ENCODE data around the gene C1QA.

C1QA gene

DNA sequence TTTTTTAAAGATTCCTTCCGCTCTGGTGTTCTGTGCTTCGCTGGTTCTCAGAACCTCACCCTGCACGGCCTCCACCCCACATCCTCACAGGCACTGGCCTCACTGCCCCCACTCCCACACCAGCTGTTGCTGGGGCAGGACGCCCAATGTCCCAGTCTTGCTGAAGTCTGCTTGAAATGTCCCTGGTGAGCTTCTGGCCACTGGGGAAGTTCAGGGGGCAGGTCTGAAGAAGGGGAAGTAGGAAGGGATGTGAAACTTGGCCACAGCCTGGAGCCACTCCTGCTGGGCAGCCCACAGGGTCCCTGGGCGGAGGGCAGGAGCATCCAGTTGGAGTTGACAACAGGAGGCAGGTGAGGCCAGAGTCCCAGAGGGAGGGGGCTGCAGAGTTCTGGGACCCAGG, at the start of gene C1QA:
C1QA (plus strand) TSS at position 276 of the 400 bp plus-strand sequence. CDS start 989 bp downstream, outside the sequence.
- no peak for DNase-seq (ENCODE audit: low spot score)

GRCh38 chr1:22587247-22587646, 49.2 kb upstream of the C1QA start:
- DNase-seq (ENCODE audit: low spot score), result no peak

DNA sequence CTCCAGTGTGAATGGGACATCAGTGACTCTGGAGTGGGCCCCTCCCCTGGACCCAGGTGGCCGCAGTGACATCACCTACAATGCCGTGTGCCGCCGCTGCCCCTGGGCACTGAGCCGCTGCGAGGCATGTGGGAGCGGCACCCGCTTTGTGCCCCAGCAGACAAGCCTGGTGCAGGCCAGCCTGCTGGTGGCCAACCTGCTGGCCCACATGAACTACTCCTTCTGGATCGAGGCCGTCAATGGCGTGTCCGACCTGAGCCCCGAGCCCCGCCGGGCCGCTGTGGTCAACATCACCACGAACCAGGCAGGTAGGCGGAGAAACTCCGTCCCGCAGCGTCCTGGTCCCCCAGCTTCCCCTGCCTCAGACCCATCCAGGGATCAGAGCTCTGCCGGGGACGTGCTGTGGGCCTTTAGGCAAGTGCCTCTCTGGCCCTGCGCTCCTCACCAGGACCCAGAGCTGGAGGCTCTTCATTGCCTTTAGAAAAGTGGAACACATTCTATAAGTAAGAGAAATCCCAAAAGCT, 47.5 kb upstream of the C1QA start:
- DNase-seq (ENCODE audit: low spot score), result no peak

DNA sequence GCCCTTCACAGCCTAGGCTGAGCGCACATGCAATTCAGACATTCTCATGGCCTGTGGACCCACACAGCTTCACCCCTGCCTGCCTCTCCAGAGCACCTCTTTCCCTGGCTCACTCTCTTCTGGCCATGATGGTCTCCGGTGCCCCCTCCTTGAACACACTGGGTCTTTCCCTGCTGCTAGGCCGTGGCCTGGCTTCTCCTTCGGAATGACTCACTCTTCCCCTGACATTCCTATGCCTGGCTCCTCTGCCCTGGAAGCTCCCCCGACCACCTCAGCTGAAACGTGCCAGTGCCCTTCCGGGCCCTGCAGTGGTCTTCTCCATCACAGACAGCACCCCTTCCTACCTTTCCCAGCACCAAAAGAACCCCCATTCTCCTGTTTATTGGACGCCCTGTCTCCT, 44.9 kb upstream of the C1QA start:
- DNase-seq (ENCODE audit: low spot score), result no peak

DNA sequence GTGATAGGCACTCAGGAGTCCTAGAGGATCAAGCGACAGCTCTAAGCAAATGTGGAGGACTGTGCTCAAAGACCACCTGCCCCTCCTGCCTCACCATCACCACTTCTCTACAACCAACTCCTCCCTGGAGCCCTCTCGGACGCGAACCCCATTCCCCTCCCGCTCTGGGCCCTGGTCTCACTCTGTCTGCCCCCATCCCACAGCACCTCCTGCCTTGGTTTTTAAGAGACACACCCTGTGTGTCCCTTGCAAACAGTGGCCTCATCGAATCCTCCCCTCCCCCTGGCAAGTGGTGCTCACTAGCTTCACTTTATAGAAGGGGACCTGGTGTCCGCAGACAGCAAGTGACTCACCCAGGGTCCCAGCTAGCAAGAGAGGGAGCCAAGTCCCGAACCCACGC, 44.4 kb upstream of the C1QA start:
- no peak for DNase-seq (ENCODE audit: low spot score)

DNA sequence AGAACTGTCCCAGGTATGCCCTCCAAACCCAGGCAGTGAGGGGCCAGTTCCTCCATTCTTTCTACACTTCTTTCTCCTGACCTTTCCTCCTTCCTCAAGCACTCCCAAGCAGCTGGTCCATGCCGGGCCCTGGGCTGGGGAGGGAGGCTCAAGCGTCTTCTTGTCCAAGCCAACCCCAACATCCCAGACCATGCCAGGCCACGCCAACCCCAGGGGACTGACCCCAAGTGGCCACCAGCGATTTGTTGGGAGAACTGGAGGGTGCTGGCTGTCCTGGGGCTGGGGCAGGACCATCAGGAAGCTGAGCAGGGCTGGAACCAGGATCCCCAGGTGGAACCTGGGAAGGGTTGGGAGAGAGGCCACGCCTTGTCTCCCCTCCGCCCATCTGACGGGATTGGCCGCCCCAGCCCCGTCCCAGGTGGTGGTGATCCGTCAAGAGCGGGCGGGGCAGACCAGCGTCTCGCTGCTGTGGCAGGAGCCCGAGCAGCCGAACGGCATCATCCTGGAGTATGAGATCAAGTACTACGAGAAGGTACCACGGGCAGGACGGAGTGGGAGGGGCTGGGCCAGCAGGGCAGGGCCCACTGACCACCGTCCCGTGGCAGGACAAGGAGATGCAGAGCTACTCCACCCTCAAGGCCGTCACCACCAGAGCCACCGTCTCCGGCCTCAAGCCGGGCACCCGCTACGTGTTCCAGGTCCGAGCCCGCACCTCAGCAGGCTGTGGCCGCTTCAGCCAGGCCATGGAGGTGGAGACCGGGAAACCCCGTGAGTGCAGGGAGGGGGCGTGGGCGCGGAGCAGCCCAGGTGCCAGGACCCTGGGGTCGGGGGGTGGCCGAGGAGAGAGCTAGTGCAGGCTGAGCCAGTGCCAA, 43.3 kb upstream of the C1QA start:
- no peak for DNase-seq (ENCODE audit: low spot score)

DNA sequence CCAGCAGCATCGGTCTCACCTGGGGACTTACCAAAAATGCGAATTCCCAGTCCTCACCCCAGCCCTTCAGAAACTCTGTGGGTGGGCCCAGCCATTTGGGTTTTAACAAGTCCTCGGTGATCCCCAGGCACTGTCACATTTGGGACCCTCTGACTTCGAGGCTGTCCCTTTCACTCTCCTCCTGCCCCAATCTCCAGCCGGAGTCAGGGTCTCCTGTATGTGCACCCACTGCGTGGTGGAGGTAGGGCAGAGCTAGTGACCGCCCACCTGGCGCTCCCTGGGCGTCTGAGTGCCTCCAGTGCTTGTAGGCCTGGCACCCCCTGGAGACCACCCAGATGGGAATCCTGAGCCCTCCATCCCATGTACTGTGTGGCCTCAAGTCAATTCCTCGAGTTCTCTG, 42.0 kb upstream of the C1QA start:
- DNase-seq (ENCODE audit: low spot score), result no peak

GRCh38 chr1:22595108-22595507, 41.3 kb upstream of the C1QA start:
- DNase-seq (ENCODE audit: low spot score), result no peak

DNA sequence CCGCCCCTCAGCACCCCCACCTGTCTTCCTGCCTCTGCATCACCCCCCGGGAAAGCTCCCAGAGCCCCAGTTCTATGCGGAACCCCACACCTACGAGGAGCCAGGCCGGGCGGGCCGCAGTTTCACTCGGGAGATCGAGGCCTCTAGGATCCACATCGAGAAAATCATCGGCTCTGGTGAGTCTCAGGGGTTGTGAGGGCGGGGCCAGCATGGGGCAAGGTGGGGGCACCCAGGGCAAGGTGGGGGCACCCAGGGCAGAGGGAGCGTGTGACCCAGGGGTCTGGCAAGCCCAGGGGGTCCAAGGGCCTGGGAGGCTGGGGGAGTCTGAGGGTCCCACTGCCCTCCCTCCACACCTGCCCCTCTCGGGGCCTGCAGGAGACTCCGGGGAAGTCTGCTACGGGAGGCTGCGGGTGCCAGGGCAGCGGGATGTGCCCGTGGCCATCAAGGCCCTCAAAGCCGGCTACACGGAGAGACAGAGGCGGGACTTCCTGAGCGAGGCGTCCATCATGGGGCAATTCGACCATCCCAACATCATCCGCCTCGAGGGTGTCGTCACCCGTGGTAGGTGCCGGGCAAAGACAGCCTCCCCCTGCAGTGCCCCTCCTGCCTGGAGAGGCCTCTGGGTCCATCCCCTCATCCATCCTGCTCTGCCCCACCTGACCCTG, 39.0 kb upstream of the C1QA start:
- DNase-seq (ENCODE audit: low spot score), result no peak

DNA sequence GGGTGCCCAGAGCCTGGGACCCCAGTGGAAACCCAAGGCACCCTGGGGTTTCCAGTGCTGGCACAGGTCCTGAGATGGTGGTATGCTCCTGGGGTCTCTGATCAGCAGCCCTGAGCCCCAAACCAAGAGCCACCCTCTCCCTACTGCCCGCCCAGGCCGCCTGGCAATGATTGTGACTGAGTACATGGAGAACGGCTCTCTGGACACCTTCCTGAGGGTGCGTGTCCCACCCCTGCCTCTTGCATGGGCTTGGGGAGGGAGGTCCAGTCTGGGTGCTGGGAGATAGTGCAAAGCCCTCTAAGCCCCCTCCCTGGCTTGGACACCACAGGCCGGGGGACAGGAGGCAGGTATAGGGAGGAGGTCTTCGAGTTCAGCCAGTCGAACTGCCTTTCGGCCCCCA, 38.4 kb upstream of the C1QA start:
- no peak for DNase-seq (ENCODE audit: low spot score)

DNA sequence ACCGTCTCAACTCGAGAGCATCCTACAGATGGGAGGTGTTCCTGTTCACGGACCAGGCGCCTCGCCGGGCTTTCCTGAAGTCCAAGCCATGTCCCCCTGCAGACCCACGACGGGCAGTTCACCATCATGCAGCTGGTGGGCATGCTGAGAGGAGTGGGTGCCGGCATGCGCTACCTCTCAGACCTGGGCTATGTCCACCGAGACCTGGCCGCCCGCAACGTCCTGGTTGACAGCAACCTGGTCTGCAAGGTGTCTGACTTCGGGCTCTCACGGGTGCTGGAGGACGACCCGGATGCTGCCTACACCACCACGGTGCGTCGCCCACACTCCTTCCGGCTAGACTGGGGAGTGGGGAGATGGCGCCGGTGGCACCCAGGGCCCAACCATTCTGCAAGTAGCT, 37.7 kb upstream of the C1QA start:
- DNase-seq (ENCODE audit: low spot score), result no peak

DNA sequence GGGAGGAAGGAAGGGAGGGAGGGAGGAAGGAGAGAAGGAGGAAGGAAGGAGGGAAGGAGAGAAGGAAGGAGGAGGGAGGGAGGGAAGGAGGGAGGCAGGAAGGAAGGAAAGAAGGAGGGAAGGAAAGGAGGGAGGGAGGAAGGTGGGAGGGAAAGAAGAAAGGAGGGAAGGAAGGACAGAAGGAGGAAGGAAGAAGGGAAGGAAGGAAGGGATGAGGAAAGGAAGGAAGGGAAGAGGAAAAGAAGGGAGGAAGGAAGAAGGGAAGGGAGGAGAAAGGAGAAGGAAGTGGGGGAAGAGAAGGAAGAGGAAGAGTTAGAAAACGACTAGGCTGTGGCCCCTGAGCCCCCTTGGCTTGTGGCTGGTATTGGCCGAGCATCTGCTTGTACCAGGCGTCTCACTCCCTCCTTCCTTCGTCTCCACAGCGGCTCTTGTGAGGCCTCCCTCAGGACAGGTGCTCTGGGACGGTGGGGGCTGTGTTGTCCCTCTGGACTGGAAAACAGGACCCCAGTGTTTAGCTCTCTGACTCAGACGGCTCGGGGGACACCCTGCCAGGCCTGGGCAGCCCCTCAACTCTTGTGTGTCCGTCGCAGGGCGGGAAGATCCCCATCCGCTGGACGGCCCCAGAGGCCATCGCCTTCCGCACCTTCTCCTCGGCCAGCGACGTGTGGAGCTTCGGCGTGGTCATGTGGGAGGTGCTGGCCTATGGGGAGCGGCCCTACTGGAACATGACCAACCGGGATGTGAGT, 36.2 kb upstream of the C1QA start:
- no peak for DNase-seq (ENCODE audit: low spot score)

GRCh38 chr1:22600817-22601605, 35.4 kb upstream of the C1QA start:
- DNase-seq (ENCODE audit: low spot score), result no peak

DNA sequence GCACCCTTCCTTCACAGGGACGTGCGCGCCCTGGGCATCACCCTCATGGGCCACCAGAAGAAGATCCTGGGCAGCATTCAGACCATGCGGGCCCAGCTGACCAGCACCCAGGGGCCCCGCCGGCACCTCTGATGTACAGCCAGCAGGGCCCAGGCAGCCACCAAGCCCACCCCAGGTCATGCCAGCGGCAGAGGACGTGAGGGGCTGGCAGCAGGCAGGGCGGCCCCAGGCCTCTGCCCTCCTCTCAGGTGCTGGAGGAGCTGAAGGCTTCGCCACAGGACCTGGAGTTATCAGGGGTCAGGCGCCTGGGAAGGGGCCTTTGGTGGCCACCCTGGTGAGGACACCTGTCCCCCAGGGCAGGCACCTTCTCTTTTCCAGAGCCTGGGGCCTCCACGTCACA, 34.8 kb upstream of the C1QA start:
- no peak for DNase-seq (ENCODE audit: low spot score)

DNA sequence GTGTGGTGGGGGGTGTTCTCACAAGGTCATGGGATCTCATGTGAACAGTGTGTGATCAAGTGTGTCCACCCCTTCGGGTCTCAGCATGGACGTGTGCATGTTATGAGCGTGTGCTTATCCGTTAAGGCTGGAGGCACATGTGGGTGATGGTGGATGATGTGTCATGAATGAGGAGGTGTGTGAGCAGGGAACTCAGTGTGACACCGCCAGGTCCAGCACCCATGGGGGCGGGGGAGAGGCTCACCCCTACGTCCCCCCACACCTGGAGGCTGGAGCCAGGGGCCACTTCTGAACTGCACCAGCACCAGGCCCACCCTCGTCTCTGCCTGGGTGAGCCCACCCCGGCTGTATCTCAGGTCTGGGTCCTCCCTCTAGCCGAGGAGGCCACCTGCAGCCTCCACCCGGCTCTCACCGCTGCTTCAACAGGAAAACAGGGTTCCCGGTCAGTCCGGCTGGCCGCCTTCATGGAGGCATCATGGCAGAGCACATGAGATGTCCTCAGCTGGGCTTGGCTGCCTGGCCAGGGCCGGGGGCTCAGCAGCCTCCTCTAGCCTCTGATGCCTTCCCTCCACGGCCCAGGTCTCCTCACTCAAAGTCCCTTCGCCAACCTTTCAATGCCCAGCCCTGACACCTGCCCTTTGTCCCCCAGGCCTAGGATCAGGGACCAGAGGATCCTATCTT, 34.2 kb upstream of the C1QA start:
- DNase-seq (ENCODE audit: low spot score), result no peak

- DNase-seq (ENCODE audit: low spot score), result no peak
Observed at GRCh38 chr1:22606161-22606560, 30.3 kb upstream of the C1QA start.

- DNase-seq (ENCODE audit: low spot score), result no peak
Observed at GRCh38 chr1:22607154-22607553, 29.3 kb upstream of the C1QA start.

- DNase-seq (ENCODE audit: low spot score), result no peak
Observed at GRCh38 chr1:22608361-22608760, 28.1 kb upstream of the C1QA start.

DNA sequence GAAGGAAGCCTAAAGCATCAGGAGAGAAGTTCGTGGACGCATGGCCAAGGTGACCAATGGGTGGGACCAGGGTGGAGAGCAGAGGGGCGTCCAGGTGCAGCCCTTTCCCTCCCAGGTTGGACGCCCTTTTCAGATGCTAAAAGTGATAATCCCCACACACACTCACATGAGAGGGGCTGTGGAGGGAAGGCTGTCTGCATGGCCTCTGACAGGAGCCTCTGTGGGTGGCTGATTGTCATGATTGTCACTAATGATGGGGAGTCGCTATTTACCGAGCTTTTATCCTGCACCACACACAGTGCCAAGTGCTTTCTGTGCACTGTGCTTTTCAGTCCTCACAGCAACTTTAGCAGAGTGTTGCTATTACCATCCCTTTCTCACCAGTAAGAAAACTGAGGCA, 27.1 kb upstream of the C1QA start:
- DNase-seq (ENCODE audit: low spot score), result no peak

DNA sequence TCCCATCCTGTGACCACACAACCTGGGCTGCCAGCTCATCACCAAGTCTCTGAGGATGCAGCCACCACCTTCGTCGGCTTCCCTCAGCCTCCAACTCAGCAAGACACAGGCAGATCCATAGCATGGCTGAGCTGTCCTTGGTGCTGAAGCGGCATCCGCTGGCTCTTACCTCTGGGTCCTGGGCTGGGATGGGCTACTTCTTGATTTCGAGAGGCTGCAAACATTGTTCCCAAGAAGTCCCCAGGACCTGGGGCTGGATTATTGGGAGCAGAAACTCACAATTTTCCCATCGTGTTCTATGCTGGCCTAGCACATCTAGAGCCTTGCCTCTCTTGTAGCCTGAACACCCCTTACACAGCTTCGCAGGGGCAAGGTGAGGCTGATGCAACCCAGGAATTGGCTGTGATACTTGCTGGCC, 24.9 kb upstream of the C1QA start:
- DNase-seq (ENCODE audit: low spot score), result no peak
